ENCODE results near the gene PRR14.

DNA sequence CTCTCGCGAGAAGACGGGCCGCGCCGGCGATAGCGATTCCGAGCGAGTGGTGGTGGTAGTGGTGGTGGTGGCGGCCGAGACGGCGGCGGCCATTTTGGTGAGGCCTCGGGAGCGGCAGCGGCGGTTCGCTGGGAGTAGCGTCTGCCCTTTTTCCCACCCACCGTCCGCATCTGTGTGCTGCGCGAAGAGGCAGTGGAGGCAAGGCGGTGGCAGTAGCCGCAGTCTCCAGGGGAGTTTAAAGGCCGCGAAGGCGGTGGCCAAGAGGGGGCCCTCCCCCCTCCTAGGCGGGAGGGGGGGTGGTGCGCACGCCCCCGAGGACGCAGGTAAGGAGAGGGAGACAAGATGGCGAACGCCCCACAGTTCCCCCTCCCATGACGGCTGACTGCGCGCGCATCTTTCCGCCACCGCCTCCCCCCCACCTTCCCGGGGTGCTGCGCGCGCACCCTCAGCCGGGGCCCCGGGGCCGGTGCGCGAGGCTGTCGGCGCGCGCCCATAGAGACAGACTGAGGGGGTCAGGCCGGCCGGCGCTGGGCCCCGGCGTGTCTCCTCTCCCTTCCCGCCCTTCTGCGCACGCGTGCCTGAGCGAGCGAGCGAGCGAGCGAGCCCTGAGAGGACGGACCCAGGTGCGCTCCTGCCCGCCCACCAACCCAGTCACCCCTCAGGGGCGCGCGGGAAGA is 47.5 kb downstream of the PRR14 start:
- TF ChIP-seq, protein P1, sequence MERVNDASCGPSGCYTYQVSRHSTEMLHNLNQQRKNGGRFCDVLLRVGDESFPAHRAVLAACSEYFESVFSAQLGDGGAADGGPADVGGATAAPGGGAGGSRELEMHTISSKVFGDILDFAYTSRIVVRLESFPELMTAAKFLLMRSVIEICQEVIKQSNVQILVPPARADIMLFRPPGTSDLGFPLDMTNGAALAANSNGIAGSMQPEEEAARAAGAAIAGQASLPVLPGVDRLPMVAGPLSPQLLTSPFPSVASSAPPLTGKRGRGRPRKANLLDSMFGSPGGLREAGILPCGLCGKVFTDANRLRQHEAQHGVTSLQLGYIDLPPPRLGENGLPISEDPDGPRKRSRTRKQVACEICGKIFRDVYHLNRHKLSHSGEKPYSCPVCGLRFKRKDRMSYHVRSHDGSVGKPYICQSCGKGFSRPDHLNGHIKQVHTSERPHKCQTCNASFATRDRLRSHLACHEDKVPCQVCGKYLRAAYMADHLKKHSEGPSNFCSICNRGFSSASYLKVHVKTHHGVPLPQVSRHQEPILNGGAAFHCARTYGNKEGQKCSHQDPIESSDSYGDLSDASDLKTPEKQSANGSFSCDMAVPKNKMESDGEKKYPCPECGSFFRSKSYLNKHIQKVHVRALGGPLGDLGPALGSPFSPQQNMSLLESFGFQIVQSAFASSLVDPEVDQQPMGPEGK (CRISPR knock-in tag; IDR thresholded peaks at IDR 0.05; ENCODE audit: borderline replicate concordance) = peak; percentile 99
- TF ChIP-seq TCF4 (CRISPR knock-in tag; IDR thresholded peaks at IDR 0.05; ENCODE audit: borderline replicate concordance) (no peak), GLIS3 (CRISPR knock-in tag; IDR thresholded peaks at IDR 0.05) (peak; percentile 38; the same call in 1 of the 2 replicates), ARNTL (CRISPR knock-in tag; IDR thresholded peaks at IDR 0.05; ENCODE audit: borderline replicate concordance, low read depth) (no peak), ZFP3 (CRISPR knock-in tag; IDR thresholded peaks at IDR 0.05) (0 out of 2 replicates have a peak, but pooled peaks have one; percentile 24), TOX (CRISPR knock-in tag; IDR thresholded peaks at IDR 0.05; ENCODE audit: borderline replicate concordance) (no peak), ZC3H10 (CRISPR knock-in tag; IDR thresholded peaks at IDR 0.05) (no peak), ZFP30 (CRISPR knock-in tag; IDR thresholded peaks at IDR 0.05) (no peak), PPARA (CRISPR knock-in tag; IDR thresholded peaks at IDR 0.05; ENCODE audit: borderline replicate concordance) (no peak), BACH2 (CRISPR knock-in tag; IDR thresholded peaks at IDR 0.05; ENCODE audit: borderline replicate concordance) (no peak)

Data from SK-N-SH treated with all-trans-retinoic acid at 6 μM for 48 hours (cell line).